Measurements from ENCODE around the gene MBOAT2. TPM values are rescaled to one million over a fixed set of nuclear protein-coding genes. Genes with fewer than 3 reads are reported as not detected.

MBOAT2 gene
- total RNA-seq, 1 donor from 2014 or later: 88.3 TPM

Other genes with a start within 250 kb of the MBOAT2 start
- gene KIDINS220, start 166.1 kb downstream of the MBOAT2 start, total RNA-seq: 583 TPM
- 44.5 TPM for gene ASAP2, start 203.1 kb upstream of the MBOAT2 start, total RNA-seq